Psoas muscle (tissue), 8 donors: Measurements from ENCODE around the gene LAMA3. TPM values are rescaled to one million over a fixed set of nuclear protein-coding genes. Genes with fewer than 3 reads are reported as not detected.

ENCODE experiments used
- ATAC-seq, 4 donors: fragments of 200-7000 bp; cut with Tn5 transposase; one replicate each; pipeline ENCODE4 v1.9.1; 2020; ENCODE audit warnings: moderate library complexity in 3 of 4, mild to moderate bottlenecking in 2 of 4
- DNase-seq, 2 donors: peaks; one replicate each; pipeline ENCODE4 v3.0.0-alpha.2; 2020
- H3K27ac ChIP-seq: fragments of 200-600 bp; one replicate; pipeline ENCODE4 v1.8.0; 2022
- H3K27me3 ChIP-seq, 3 donors: fragments of 200-600 bp in 1 of 3; one replicate each; pipeline versions ENCODE4 v1.6.1 to v1.8.0; 2013 to 2022; ENCODE audit warnings: low read length in 2 of 3, mild to moderate bottlenecking in 2 of 3, moderate library complexity in 1 of 3; ENCODE audit not compliant: insufficient read depth in 3 of 3
- H3K36me3 ChIP-seq, 2 donors: fragments of 200-600 bp in 1 of 2; one replicate each; pipeline versions ENCODE4 v1.6.1 to v1.8.0; 2013 to 2022; ENCODE audit warnings: low read depth in 1 of 2, mild to moderate bottlenecking in 1 of 2, moderate library complexity in 1 of 2; ENCODE audit not compliant: insufficient read depth in 1 of 2
- H3K4me1 ChIP-seq: fragments of 200-600 bp; one replicate; pipeline ENCODE4 v1.8.0; 2022
- H3K4me3 ChIP-seq: fragments of 200-600 bp; one replicate; pipeline ENCODE4 v1.8.0; 2022; ENCODE audit warnings: mild to moderate bottlenecking
- H3K9me3 ChIP-seq: fragments of 200-600 bp; one replicate; pipeline ENCODE4 v1.8.0; 2022
- WGBS, 3 donors: extraction: QIAGEN DNeasy Blood & Tissue Kit; methylation state at CpG; one replicate each; pipeline versions ENCODE4 v1.1.6 to v1.1.7; 2013; 5-methylcytosine and 5-hydroxymethylcytosine counted together
- intact Hi-C, 2 donors: fragments of 100-400 bp; cut with DNase I; formaldehyde crosslinking; loops; one replicate each; pipeline versions ENCODE4 v1.11.0 to v1.14.2; 2022
- polyA plus RNA-seq, 3 donors: library from polyadenylated mRNA; stranded (reverse); fragments of 200-250 nt; gene quantifications; one replicate each; pipeline ENCODE4 v1.2.3, GENCODE V29; 2013
- total RNA-seq, 4 donors: library from RNA; stranded (reverse); fragmentation: NEBNext Ultra II Directional in 2 of 4; extraction: Animal tissue kit (Norgen Biotek cat#: 25700) in 2 of 4; gene quantifications; one replicate each; pipeline versions ENCODE4 v1.2.1 to v1.2.4, GENCODE V29; 2021 to 2023
- TF ChIP-seq, protein P1 (sequence below): fragments of 200-600 bp; IDR thresholded peaks from one replicate; pipeline ENCODE4 v1.8.0; 2022; ENCODE audit warnings: antibody characterized with exemption
- donor health status: healthy with polysubstance abuse.
- donor health status: DM: no; HTN: no; CAD: no; lungs with moderate emphysema.
- donor health status: Bipolar disorder and iron deficiency.
- donor health status: healthy.
- donor health status: DM: yes; HTN: yes; CAD: no.
- donor health status: DM: no; HTN: no; CAD: no.
- donor health status: DM: no; HTN: no; CAD: no.
- donor health status: DM: yes; HTN: yes; CAD: no.

Gene LAMA3
- total and polyA plus RNA-seq, 7 donors: 0.49 to 4.2 (median 1.8) TPM

DNA sequence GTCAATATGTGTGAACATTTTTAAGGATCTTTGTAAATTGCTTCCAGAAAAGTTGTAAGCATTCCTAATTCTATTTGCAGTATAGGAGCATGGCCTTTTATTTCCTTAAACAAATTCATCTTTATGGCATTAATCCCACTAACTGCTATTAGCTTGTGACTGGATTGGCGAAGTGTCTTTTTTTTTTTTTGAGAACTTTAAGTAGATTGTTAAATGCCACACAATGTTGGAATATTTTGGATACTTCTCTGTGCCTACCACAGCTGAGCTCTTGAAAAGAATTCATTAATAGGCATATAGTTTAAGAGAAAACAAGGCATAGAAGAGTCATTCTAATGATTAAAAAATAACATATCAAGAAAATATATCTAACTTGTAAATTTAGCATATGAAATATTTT is 129.7 kb downstream of the LAMA3 start:
- Histone ChIP-seq H3K36me3 (no peaks in the 10 kb centered on the region), H3K27ac (no peak overlapping the region), H3K27me3 (no peaks in the 10 kb centered on the region), H3K4me3 (no peak overlapping the region), H3K4me1 (no peaks in the 10 kb centered on the region), H3K9me3 (no peaks in the 10 kb centered on the region)
- no peak for DNase-seq
- intact Hi-C loops: loop anchor here in 1 of 2 donors (10.0 kb wide), 2 partner anchors 236 to 304 kb away; no protein-coding TSS in a partner anchor
- TF ChIP-seq, protein P1, sequence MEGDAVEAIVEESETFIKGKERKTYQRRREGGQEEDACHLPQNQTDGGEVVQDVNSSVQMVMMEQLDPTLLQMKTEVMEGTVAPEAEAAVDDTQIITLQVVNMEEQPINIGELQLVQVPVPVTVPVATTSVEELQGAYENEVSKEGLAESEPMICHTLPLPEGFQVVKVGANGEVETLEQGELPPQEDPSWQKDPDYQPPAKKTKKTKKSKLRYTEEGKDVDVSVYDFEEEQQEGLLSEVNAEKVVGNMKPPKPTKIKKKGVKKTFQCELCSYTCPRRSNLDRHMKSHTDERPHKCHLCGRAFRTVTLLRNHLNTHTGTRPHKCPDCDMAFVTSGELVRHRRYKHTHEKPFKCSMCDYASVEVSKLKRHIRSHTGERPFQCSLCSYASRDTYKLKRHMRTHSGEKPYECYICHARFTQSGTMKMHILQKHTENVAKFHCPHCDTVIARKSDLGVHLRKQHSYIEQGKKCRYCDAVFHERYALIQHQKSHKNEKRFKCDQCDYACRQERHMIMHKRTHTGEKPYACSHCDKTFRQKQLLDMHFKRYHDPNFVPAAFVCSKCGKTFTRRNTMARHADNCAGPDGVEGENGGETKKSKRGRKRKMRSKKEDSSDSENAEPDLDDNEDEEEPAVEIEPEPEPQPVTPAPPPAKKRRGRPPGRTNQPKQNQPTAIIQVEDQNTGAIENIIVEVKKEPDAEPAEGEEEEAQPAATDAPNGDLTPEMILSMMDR: no peak
- no peak for ATAC-seq
- 86 to 89% (median 87%) methylated on average over 1 of the region's 1 CpG for WGBS, 3 donors

DNA sequence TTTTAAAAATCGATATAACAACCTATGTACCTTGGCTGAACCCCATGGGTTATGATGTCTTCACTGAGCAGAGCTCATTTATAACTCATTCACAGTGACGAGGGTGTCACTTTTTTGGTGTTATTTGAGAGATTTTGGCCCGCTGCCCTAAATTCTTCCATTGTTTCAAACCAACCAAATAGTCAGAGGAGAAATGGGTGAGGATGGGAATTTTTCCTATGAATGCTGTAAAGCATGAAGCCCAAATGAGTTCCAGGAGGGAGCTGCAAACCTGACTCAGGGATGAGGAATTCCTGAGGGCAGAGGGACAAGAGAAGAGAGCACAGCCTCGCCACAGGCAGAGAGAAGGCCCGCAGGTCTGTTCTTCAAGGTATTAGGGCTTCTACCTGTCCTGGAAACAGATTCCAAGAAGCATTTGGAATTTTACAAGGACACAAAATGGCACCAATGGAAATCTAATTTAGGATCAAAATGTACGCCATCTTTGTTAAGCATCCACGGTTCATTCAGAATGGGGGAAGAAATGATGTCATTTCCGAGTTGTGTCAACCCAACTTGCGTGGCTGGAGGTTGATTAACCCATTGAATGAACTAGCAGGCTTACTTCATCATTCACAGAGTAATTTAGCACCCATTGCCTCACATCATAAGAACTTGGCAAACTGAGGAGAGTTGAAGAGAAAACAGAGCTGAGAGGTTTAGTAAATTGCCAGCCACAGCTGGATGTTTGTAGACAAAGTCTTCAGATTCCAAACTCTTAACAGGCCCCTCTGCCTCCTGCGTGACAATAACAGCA is 133.5 kb downstream of the LAMA3 start:
- 72 to 81% (median 73%) methylated on average over 10 of the region's 10 CpGs for WGBS, 3 donors

DNA sequence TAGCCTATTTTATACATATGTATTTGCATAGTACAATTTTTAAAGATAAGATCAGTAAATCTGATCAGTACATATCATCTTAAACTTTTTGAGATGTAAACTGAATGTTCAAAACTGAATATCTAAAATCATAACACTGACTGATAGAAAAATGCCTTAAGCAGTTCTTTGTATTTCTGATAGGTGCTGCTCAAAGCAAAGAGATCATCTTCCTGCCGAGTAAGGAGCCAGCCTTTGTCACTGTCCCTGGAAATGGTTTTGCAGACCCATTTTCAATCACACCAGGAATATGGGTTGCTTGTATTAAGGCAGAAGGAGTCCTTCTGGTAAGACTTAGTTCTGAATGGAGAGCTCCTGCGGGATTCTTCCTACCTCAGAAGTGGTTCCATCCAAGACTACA is 135.0 kb downstream of the LAMA3 start:
- intact Hi-C loops: loop anchor here in 1 of 2 donors (10.0 kb wide), 1 partner anchor 91 kb away; no protein-coding TSS in a partner anchor
- WGBS, 3 donors: 77 to 88% (median 78%) methylated on average over 2 of the region's 2 CpGs

More for the DNA sequence above, 133.5 kb downstream of the LAMA3 start:
- H3K36me3 ChIP-seq: no peaks in the 10 kb centered on the region
- no peak for ATAC-seq
- H3K27me3 ChIP-seq: no peaks in the 10 kb centered on the region
- no peak overlapping the region for H3K27ac ChIP-seq
- intact Hi-C loops: loop anchor here in 1 of 2 donors (10.0 kb wide), 1 partner anchor 92 kb away; no protein-coding TSS in a partner anchor
- H3K9me3 ChIP-seq: no peaks in the 10 kb centered on the region
- TF ChIP-seq, protein P1: no peak
- peaks cover 13% of the 10 kb centered on the region for H3K4me1 ChIP-seq
- no peak for DNase-seq
- H3K4me3 ChIP-seq: no peak overlapping the region

DNA sequence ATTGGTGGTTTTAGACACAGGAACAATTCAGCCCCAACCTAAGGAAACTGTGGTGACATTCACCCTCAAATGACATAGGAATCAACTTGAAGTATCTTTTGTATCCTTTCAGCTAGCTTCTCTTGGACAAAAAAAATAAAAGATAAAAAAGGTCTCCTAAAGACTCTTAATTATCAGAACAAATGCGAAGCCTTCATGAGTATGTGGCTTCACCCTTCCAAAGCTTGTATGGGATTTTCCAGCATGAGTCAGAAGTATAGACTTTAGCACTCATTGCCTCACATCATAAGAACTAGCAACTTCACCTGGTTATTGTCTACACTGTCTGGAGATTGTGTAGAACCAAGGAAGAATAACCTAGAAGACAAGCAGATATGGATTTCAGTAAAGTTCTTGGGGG is 135.4 kb downstream of the LAMA3 start:
- H3K4me3 ChIP-seq: no peak overlapping the region
- H3K4me1 ChIP-seq: peaks cover 13% of the 10 kb centered on the region
- TF ChIP-seq, protein P1: no peak
- intact Hi-C loops: loop anchor here in 1 of 2 donors (10.0 kb wide), 1 partner anchor 90 kb away; no protein-coding TSS in a partner anchor
- DNase-seq: no peak
- no peaks in the 10 kb centered on the region for H3K27me3 ChIP-seq
- H3K27ac ChIP-seq: no peak overlapping the region
- no peaks in the 10 kb centered on the region for H3K9me3 ChIP-seq
- WGBS, 3 donors: 93 to 100% (median 97%) methylated on average over 1 of the region's 1 CpG
- no peak for ATAC-seq
- no peaks in the 10 kb centered on the region for H3K36me3 ChIP-seq

More for the DNA sequence above, 135.0 kb downstream of the LAMA3 start:
- no peak overlapping the region for H3K4me3 ChIP-seq
- H3K4me1 ChIP-seq: peaks cover 13% of the 10 kb centered on the region
- no peaks in the 10 kb centered on the region for H3K36me3 ChIP-seq
- TF ChIP-seq, protein P1: no peak
- DNase-seq: no peak
- no peaks in the 10 kb centered on the region for H3K9me3 ChIP-seq
- no peak overlapping the region for H3K27ac ChIP-seq
- ATAC-seq: no peak
- H3K27me3 ChIP-seq: no peaks in the 10 kb centered on the region
